Tibial nerve (tissue), 4 donors: ENCODE measurements around the gene CEACAM19. TPM values are rescaled to one million over a fixed set of nuclear protein-coding genes. Genes with fewer than 3 reads are reported as not detected.

Experiments
- DNase-seq, 2 donors: peaks; one replicate each; pipeline ENCODE4 v3.0.0-alpha.2; 2019; ENCODE audit warnings: low spot score in 2 of 2
- H3K27ac ChIP-seq, 4 donors: fragments of 200-600 bp; sonication (generic) in 3 of 4; one replicate each; pipeline ENCODE4 v1.5.1; 2017 to 2019; ENCODE audit warnings: mild to moderate bottlenecking in 1 of 4
- H3K27me3 ChIP-seq, 2 donors: fragments of 200-600 bp; sonication (generic) in 1 of 2; one replicate each; pipeline versions ENCODE4 v1.5.1 to v1.6.0; 2017 to 2019
- H3K36me3 ChIP-seq, 3 donors: fragments of 200-600 bp; sonication (generic); one replicate each; pipeline ENCODE4 v1.5.1; 2018 to 2019
- H3K4me1 ChIP-seq, 4 donors: fragments of 200-600 bp; sonication (generic) in 3 of 4; one replicate each; pipeline ENCODE4 v1.5.1; 2017 to 2019
- H3K4me3 ChIP-seq, 4 donors: fragments of 200-600 bp; sonication (generic) in 3 of 4; one replicate each; pipeline ENCODE4 v1.5.1; 2017 to 2019; ENCODE audit warnings: mild to moderate bottlenecking in 1 of 4, moderate library complexity in 1 of 4
- H3K9me3 ChIP-seq, 4 donors: fragments of 200-600 bp; sonication (generic) in 3 of 4; one replicate each; pipeline ENCODE4 v1.5.1; 2017 to 2019
- CTCF ChIP-seq, 5 experiments: fragments of 200-600 bp in 3 of 5; fragments of 450-650 bp in 2 of 5; sonication (generic) in 3 of 5; IDR thresholded peaks; one replicate each; pipeline ENCODE4 v1.5.1; 2016 to 2019; ENCODE audit warnings: antibody characterized with exemption in 5 of 5, mild to moderate bottlenecking in 3 of 5, moderate library complexity in 2 of 5
- EP300 ChIP-seq, 2 donors: sonication (generic); formaldehyde crosslinking; IDR thresholded peaks; one replicate each; pipeline ENCODE4 v1.6.1; 2017; ENCODE audit warnings: antibody characterized with exemption in 2 of 2, mild to moderate bottlenecking in 1 of 2
- POLR2A ChIP-seq, 2 donors: fragments of 450-650 bp; IDR thresholded peaks; one replicate each; pipeline ENCODE4 v1.6.1; 2017; ENCODE audit warnings: antibody characterized with exemption in 2 of 2, mild to moderate bottlenecking in 2 of 2, moderate library complexity in 2 of 2
- WGBS, 2 donors: methylation state at CpG; one replicate each; pipeline ENCODE4 v1.1.5; 2018; 5-methylcytosine and 5-hydroxymethylcytosine counted together
- total RNA-seq, 4 donors: library from RNA; depleted of rRNA; stranded (reverse); fragments of >200 nt; gene quantifications; one replicate each; pipeline ENCODE4 v1.1.0, GENCODE V29; 2016

Gene CEACAM19
- total RNA-seq, 4 donors from 2014 or later, result 10.9 to 38.7 (median 15.4) TPM

GRCh38 chr19:44725684-44726083 lies 54.4 kb downstream of the CEACAM19 start:
- no peak for DNase-seq
- Histone ChIP-seq H3K4me3 (no peak overlapping the region), H3K4me1 (peaks cover 0 to 43% (median 19%) of the 10 kb centered on the region in 4 donors), H3K27ac (peak overlapping the region in 2 of 4 donors; percentile 16 to 25), H3K9me3 (no peaks in the 10 kb centered on the region), H3K36me3 (no peaks in the 10 kb centered on the region), H3K27me3 (no peaks in the 10 kb centered on the region)
- 79 to 92% methylated on average over 5 of the region's 5 CpGs for WGBS, 2 donors
- peak in 1 of 2 donors; percentile 13 for TF ChIP-seq EP300 (IDR thresholded peaks at IDR 0.05)
- TF ChIP-seq POLR2A (IDR thresholded peaks at IDR 0.05), result no peak

- H3K27me3 ChIP-seq, result no peaks in the 10 kb centered on the region
- DNase-seq, result no peak
- 94 to 97% methylated on average over 12 of the region's 12 CpGs for WGBS, 2 donors
- no peak overlapping the region for H3K4me3 ChIP-seq
- H3K27ac ChIP-seq, result no peak overlapping the region
- H3K36me3 ChIP-seq, result no peaks in the 10 kb centered on the region
- no peaks in the 10 kb centered on the region for H3K9me3 ChIP-seq
- H3K4me1 ChIP-seq, result peaks cover 0 to 35% (median 19%) of the 10 kb centered on the region in 4 donors
- TF ChIP-seq EP300 (IDR thresholded peaks at IDR 0.05) (no peak), CTCF (IDR thresholded peaks at IDR 0.05) (no peak), POLR2A (IDR thresholded peaks at IDR 0.05) (no peak)
These were observed 55.2 kb downstream of the CEACAM19 start for GRCh38 chr19:44726465-44726864.

GRCh38 chr19:44728178-44728577 lies 56.9 kb downstream of the CEACAM19 start:
- no peaks in the 10 kb centered on the region for H3K36me3 ChIP-seq
- no peaks in the 10 kb centered on the region for H3K27me3 ChIP-seq
- H3K4me3 ChIP-seq, result no peak overlapping the region
- DNase-seq, result no peak
- no peak overlapping the region for H3K27ac ChIP-seq
- TF ChIP-seq EP300 (IDR thresholded peaks at IDR 0.05) (no peak), POLR2A (IDR thresholded peaks at IDR 0.05) (no peak), CTCF (IDR thresholded peaks at IDR 0.05) (no peak)
- WGBS, 2 donors, result 56 to 68% methylated on average over 6 of the region's 6 CpGs
- H3K9me3 ChIP-seq, result no peaks in the 10 kb centered on the region
- H3K4me1 ChIP-seq, result peaks cover 0 to 24% (median 16%) of the 10 kb centered on the region in 4 donors

GRCh38 chr19:44729516-44730033 lies 58.3 kb downstream of the CEACAM19 start:
- no peak for DNase-seq
- Histone ChIP-seq H3K4me3 (no peak overlapping the region), H3K27ac (no peak overlapping the region), H3K27me3 (no peaks in the 10 kb centered on the region), H3K4me1 (peaks cover 0 to 13% (median 9%) of the 10 kb centered on the region in 4 donors), H3K9me3 (no peaks in the 10 kb centered on the region), H3K36me3 (no peaks in the 10 kb centered on the region)
- 91 to 92% methylated on average over 8 of the region's 8 CpGs for WGBS, 2 donors
- TF ChIP-seq POLR2A (IDR thresholded peaks at IDR 0.05) (no peak), EP300 (IDR thresholded peaks at IDR 0.05) (no peak), CTCF (IDR thresholded peaks at IDR 0.05) (no peak)

GRCh38 chr19:44731081-44731480 lies 59.8 kb downstream of the CEACAM19 start:
- DNase-seq, result no peak
- no peaks in the 10 kb centered on the region for H3K36me3 ChIP-seq
- H3K4me3 ChIP-seq, result no peak overlapping the region
- no peak for TF ChIP-seq POLR2A (IDR thresholded peaks at IDR 0.05)
- no peak for TF ChIP-seq EP300 (IDR thresholded peaks at IDR 0.05)
- TF ChIP-seq CTCF (IDR thresholded peaks at IDR 0.05), result no peak
- H3K9me3 ChIP-seq, result no peaks in the 10 kb centered on the region
- no peaks in the 10 kb centered on the region for H3K4me1 ChIP-seq
- 84 to 92% methylated on average over 5 of the region's 5 CpGs for WGBS, 2 donors
- no peak overlapping the region for H3K27ac ChIP-seq
- no peaks in the 10 kb centered on the region for H3K27me3 ChIP-seq
